ENCODE results near the gene C9orf72.

The C9orf72 gene

GRCh38 chr9:27539479-27540441, 33.5 kb downstream of the C9orf72 start:
- DNase-seq (ENCODE audit: low read depth in 2 of 2) = no peak

- no peak for DNase-seq (ENCODE audit: low read depth in 2 of 2)
These were observed 34.6 kb downstream of the C9orf72 start for GRCh38 chr9:27538647-27539046.

DNA sequence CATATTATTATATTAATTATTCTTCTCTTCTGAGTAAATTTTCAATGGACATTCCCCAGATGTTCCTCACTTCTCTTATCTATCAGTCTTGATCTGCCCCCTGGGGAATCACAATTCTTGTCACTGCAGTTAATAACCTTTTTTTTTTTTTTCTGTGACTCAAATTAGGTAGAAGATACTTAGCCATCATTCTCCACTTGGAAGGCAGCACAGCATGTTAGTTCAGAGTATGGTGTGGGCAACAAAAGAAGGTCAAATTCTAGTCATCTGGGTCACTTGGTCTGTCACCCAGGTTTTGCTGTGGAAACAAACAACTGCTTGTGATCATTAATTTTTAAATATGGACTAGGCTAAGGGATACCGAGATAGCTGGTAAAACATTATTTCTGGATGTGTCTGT, 35.5 kb downstream of the C9orf72 start:
- no peak for DNase-seq (ENCODE audit: low read depth in 2 of 2)

DNA sequence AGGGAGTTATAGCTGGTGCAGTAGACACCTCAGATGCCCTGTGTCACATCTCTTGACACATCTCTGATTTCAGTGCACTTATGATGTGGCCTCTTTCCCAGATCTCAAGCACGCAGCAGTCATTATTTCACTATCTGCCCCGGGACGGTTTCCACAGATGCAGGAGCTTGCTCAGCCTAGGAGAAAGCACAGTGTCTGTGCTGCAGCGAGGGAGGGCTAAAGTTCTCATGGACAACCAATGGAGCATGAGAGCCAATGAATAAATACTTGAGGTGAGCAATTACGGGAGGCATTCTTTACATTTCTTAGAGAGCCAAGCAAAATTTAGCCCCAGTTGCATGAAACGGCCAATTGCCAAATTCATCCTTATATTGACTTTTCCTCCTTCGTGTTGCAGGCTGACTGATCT, 36.2 kb downstream of the C9orf72 start:
- no peak for DNase-seq (ENCODE audit: low read depth in 2 of 2)

GRCh38 chr9:27536168-27536567, 37.1 kb downstream of the C9orf72 start:
- no peak for DNase-seq (ENCODE audit: low read depth in 2 of 2)

GRCh38 chr9:27535701-27536118, 37.6 kb downstream of the C9orf72 start:
- DNase-seq (ENCODE audit: low read depth in 2 of 2) = no peak

- DNase-seq (ENCODE audit: low read depth in 2 of 2) = no peak
These were observed 38.5 kb downstream of the C9orf72 start for GRCh38 chr9:27534658-27535209.

DNA sequence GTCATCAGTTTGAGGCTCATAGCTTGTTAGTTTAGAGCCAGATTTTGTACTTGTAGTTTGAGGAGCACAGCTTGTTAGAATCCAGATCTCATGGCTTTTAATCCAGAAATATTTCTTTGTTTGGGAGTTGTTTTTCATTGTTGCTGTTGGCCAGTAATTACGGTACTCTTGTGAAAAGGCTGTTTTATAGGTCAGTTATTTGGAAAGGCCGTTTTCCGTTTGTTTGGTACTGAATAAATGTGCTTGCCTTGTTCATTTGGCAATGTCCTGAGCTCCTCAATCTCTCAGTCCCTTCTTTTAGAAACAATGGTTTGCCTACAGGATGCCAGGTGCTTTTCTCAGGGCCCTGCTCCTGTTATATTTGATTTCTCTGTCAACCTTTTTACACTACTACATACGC, 39.1 kb downstream of the C9orf72 start:
- DNase-seq (ENCODE audit: low read depth in 2 of 2) = no peak

DNA sequence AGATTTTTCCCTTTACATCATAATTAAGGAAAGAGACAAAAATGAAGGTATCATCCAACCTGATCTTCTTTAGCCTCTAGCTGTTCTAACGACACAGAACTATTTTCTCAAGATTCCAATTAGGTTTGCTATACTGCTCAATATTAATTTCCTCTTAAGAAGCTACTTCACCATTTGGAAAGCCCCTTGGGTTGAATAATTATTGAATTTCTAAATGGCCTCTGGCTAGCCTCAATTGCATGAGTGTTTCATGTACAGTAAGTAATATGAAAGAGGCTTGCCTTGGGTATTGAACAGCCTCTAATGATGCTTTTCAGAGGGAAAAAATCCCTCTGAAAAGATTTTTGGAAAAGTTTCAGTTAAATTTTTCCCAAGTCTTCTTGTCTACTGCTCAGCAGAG, 40.0 kb downstream of the C9orf72 start:
- DNase-seq (ENCODE audit: low read depth in 2 of 2) = no peak

DNA sequence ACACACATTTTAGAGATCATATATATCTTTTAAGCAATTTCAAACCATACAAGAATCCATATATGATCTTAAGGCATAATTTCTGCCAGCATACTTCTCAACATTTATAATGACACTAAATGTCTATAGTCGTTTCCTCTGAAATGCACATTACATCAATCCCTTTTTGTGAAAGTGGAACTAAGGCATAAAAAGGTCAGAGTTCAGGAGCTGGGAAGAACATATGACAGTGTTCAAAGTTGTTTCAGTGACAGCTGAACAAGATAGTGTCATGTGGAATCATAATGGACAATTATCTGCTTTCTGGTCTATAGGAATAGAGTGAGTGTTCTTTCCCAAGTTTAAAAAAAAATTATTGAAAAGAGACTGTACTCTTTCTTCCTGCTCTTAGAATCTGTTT, 41.2 kb downstream of the C9orf72 start:
- DNase-seq (ENCODE audit: low read depth in 2 of 2) = no peak

- no peak for DNase-seq (ENCODE audit: low read depth in 2 of 2)
These were observed 42.1 kb downstream of the C9orf72 start for GRCh38 chr9:27530915-27531755.

- peak; percentile 50 to 52 for DNase-seq (ENCODE audit: low read depth in 2 of 2)
These were observed 43.7 kb downstream of the C9orf72 start, which contains the start of gene MOB3B for GRCh38 chr9:27529316-27530278. Gene MOB3B, minus strand, starts transcription at chr9:27529814. Its CDS starts 74,264 bp downstream, at chr9:27455550.

- no peak for DNase-seq (ENCODE audit: low read depth in 2 of 2)
These were observed 44.4 kb downstream of the C9orf72 start for GRCh38 chr9:27528886-27529315.

GRCh38 chr9:27528076-27528885, 45.0 kb downstream of the C9orf72 start:
- no peak for DNase-seq (ENCODE audit: low read depth in 2 of 2)

GRCh38 chr9:27527702-27528075, 45.6 kb downstream of the C9orf72 start:
- DNase-seq (ENCODE audit: low read depth in 2 of 2) = no peak

DNA sequence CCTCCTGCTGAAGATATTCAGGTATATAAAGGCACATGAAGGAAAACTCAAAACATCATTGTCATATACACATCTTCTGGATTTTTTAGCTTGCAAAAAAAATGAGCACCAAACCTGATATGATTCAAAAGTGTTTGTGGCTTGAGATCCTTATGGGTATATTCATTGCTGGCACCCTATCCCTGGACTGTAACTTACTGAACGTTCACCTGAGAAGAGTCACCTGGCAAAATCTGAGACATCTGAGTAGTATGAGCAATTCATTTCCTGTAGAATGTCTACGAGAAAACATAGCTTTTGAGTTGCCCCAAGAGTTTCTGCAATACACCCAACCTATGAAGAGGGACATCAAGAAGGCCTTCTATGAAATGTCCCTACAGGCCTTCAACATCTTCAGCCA, 49.0 kb downstream of the C9orf72 start, which contains the start of gene IFNK:
TSS of gene IFNK (plus strand) at position 55 of the 400 bp plus-strand sequence. CDS start at position 102, 47 bp downstream.
- DNase-seq (ENCODE audit: low read depth in 2 of 2) = no peak

DNA sequence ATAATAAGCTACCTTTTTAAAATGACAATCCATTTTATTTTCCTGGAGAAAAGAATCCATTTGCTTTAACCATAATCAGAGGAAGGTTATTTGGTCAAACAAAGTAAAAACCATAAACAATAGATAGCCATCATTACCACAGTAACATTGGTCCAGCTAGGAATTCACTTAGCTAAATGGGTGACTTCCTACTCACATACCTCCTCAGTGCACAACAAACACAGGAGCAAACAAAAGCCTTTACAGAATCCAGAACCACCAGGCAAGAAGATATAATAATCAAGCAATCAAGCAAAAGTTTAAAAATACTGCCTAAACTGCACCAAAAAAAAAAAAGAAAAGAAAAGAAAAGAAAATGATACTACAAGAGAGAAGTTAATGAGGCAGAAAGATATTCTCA, 50.1 kb downstream of the C9orf72 start:
- no peak for DNase-seq (ENCODE audit: low read depth in 2 of 2)

- no peak for DNase-seq (ENCODE audit: low read depth in 2 of 2)
These were observed 52.3 kb downstream of the C9orf72 start for GRCh38 chr9:27520986-27521385.

DNA sequence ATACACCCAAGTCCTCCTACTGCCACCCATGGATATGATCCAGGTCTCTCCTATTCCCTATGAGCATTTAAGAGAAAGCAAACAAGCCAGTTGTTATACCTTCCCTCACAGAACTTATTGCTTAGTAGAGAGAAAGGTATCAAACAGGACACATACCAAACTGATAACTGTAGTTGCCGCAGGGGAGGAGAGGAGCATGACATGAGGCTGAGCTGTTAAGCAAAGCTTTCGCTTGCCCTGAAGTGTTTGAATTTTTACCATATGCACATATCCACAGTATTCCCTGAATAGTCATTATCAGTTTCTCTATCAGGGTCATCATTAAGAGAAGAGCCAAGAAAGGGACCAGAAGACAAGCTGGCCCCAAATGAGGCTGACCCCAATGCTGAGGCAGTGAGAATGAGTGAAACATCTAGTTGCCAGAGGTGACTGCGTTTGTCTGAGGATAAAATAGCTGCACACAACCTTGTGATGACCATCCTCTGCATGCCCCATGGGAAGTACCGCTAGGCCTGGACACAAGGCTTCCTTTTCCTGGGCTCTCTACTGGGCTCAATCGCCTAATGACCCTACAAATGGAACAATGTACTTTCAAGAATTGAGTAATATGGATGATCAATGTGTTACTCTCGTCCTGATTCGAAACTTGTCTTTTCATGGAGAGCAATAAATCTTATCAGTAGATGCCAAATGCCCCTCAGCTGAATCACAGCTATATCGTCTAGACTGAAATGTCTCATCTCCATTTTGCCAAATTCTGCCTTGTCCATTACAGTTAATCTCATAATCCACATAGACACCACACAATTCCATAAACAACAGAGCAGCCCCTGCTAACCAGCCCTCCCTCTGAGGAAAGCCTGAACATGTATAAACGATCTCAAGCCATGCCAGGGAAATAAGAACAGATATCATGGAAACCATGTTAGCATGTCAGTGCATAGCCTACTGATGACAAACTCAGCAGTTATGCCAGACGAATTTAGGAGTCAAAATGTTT, 53.5 kb downstream of the C9orf72 start:
- no peak for DNase-seq (ENCODE audit: low read depth in 2 of 2)
